SK-N-SH (cell line): Measurements from ENCODE around the gene CHST11. TPM values are rescaled to one million over a fixed set of nuclear protein-coding genes. Genes with fewer than 3 reads are reported as not detected.

ENCODE experiments used
- CTCF ChIA-PET: fragments of 300-600, 350-600 bp; formaldehyde crosslinking; extraction: SDS; loops from one replicate; lab custom pipeline; 2021; lab: Yijun Ruan, JAX
- POLR2A ChIA-PET: fragments of 350-600 bp; sonication (Branson Sonifier 250); formaldehyde crosslinking; extraction: SDS; loops from one replicate; lab custom pipeline; 2020; ENCODE audit warnings: antibody characterized with exemption, inconsistent platforms; lab: Yijun Ruan, JAX
- DNase-seq: peaks from one replicate; pipeline ENCODE4 v3.0.0; 2012
- H2AFZ ChIP-seq: fragments of 200-600 bp; sonication (generic); 2 replicates; pipeline ENCODE4 v1.8.1; 2016; ENCODE audit warnings: antibody characterized with exemption, mild to moderate bottlenecking, low read depth
- H3F3A ChIP-seq: fragments of 200-600 bp; sonication (generic); replicated peaks from 2 replicates; pipeline ENCODE3; 2016; ENCODE audit warnings: antibody characterized with exemption, mild to moderate bottlenecking; ENCODE audit not compliant: insufficient read depth
- H3K27ac ChIP-seq, 2 experiments: fragments of 200-500 bp in 1 of 2; fragments of 200-600 bp in 1 of 2; sonication (Bioruptor generic) in 1 of 2; sonication (generic), shearing (Covaris generic) in 1 of 2; 2 replicates each; pipeline versions ENCODE4 v1.5.1 to v1.6.1; 2014 to 2016; ENCODE audit warnings: low read depth in 2 of 2, inconsistent platforms in 1 of 2, low read length in 1 of 2, mild to moderate bottlenecking in 1 of 2, mixed read lengths in 1 of 2
- H3K27me3 ChIP-seq: fragments of 200-600 bp; sonication (generic), shearing (Covaris generic); 2 replicates; pipeline ENCODE4 v1.6.1; 2016; ENCODE audit warnings: mixed run types; ENCODE audit not compliant: insufficient read depth
- H3K36me3 ChIP-seq, 2 experiments: fragments of 200-500 bp in 1 of 2; fragments of 200-600 bp in 1 of 2; sonication (Bioruptor generic) in 1 of 2; sonication (generic) in 1 of 2; replicated peaks in 1 of 2; 2 replicates each; pipeline versions ENCODE3 to v1.5.1; 2014 to 2016; ENCODE audit warnings: low read length in 1 of 2, mild to moderate bottlenecking in 1 of 2; ENCODE audit not compliant: insufficient read depth in 2 of 2, control insufficient read depth in 1 of 2
- H3K4me1 ChIP-seq, 2 experiments: fragments of 200-500 bp in 1 of 2; fragments of 200-600 bp in 1 of 2; sonication (Bioruptor generic) in 1 of 2; sonication (generic), shearing (Covaris generic) in 1 of 2; 2 replicates each; pipeline versions ENCODE4 v1.5.1 to v1.6.1; 2014 to 2016; ENCODE audit warnings: low read depth in 1 of 2, low read length in 1 of 2, mixed run types in 1 of 2; ENCODE audit not compliant: insufficient read depth in 2 of 2, control insufficient read depth in 1 of 2
- H3K4me2 ChIP-seq: fragments of 200-600 bp; sonication (generic), shearing (Covaris generic); 2 replicates; pipeline ENCODE4 v1.6.1; 2017; ENCODE audit warnings: mixed run types
- H3K4me3 ChIP-seq, 2 experiments: fragments of 200-500 bp in 1 of 2; fragments of 200-600 bp in 1 of 2; sonication (Bioruptor generic) in 1 of 2; sonication (generic), shearing (Covaris generic) in 1 of 2; 2 replicates each; pipeline versions ENCODE4 v1.5.1 to v1.8.1; 2014 to 2016; ENCODE audit warnings: low read depth in 2 of 2, inconsistent platforms in 1 of 2, low read length in 1 of 2, mild to moderate bottlenecking in 1 of 2, mixed read lengths in 1 of 2, moderate library complexity in 1 of 2
- H3K79me2 ChIP-seq: fragments of 200-600 bp; sonication (generic); 2 replicates; pipeline ENCODE4 v1.8.1; 2017; ENCODE audit warnings: mild to moderate bottlenecking; ENCODE audit not compliant: insufficient read depth
- H3K9ac ChIP-seq: fragments of 200-600 bp; sonication (generic); 2 replicates; pipeline ENCODE4 v1.6.1; 2017; ENCODE audit warnings: mixed run types
- H3K9me2 ChIP-seq: fragments of 200-600 bp; sonication (generic); 2 replicates; pipeline ENCODE4 v1.6.1; 2017; ENCODE audit warnings: mixed run types
- H3K9me3 ChIP-seq: fragments of 200-600 bp; sonication (generic); 2 replicates; pipeline ENCODE4 v1.6.1; 2017; ENCODE audit warnings: mixed run types, mild to moderate bottlenecking, moderate library complexity
- H4K20me1 ChIP-seq: fragments of 200-600 bp; sonication (generic); 2 replicates; pipeline ENCODE4 v1.6.1; 2017; ENCODE audit warnings: mild to moderate bottlenecking, mixed run types; ENCODE audit not compliant: insufficient read depth
- CTCF ChIP-seq: fragments of 200-600 bp; sonication (generic); IDR thresholded peaks from 2 replicates; pipeline ENCODE4 v1.6.1; 2017; ENCODE audit warnings: antibody characterized with exemption, mild to moderate bottlenecking, moderate library complexity
- EP300 ChIP-seq, 2 experiments: IDR thresholded peaks; 2 replicates each; pipeline versions ENCODE4 v1.4.0 to v1.6.1; 2012; ENCODE audit warnings: borderline replicate concordance in 1 of 2, low read depth in 1 of 2, low read length in 1 of 2
- FOXJ3 ChIP-seq: sonication (generic); formaldehyde crosslinking; IDR thresholded peaks from 2 replicates; pipeline ENCODE4 v1.5.1; 2020; ENCODE audit warnings: mild to moderate bottlenecking, missing genetic modification reagents
- GATA2 ChIP-seq: sonication (generic); formaldehyde crosslinking; IDR thresholded peaks from 2 replicates; pipeline ENCODE4 v1.5.0; 2020; ENCODE audit warnings: mild to moderate bottlenecking, missing genetic modification reagents
- IRF3 ChIP-seq: fragments of 150-350 bp; IDR thresholded peaks from 2 replicates; pipeline ENCODE4 v1.6.1; 2016; ENCODE audit warnings: mild to moderate bottlenecking, low read depth, low read length
- MAX ChIP-seq: IDR thresholded peaks from 2 replicates; pipeline ENCODE4 v1.4.0; 2012; ENCODE audit warnings: low read depth
- NFIC ChIP-seq: IDR thresholded peaks from 2 replicates; pipeline ENCODE4 v1.4.0; 2012; ENCODE audit warnings: borderline replicate concordance
- NRF1 ChIP-seq: IDR thresholded peaks from 2 replicates; pipeline ENCODE4 v1.6.1; 2012; ENCODE audit warnings: low read depth, mild to moderate bottlenecking, low read length
- PBX3 ChIP-seq: IDR thresholded peaks from 2 replicates; pipeline ENCODE4; 2012
- POLR2AphosphoS5 ChIP-seq: IDR thresholded peaks from 2 replicates; pipeline ENCODE4 v1.6.1; 2012; ENCODE audit warnings: low read depth, low read length
- RAD21 ChIP-seq: IDR thresholded peaks from 2 replicates; pipeline ENCODE4 v1.6.1; 2012; ENCODE audit warnings: mild to moderate bottlenecking, low read length
- REST ChIP-seq: IDR thresholded peaks from 2 replicates; pipeline ENCODE4 v1.6.1; 2012; ENCODE audit warnings: mild to moderate bottlenecking, low read depth, low read length, moderate library complexity
- RFX5 ChIP-seq: IDR thresholded peaks from 2 replicates; pipeline ENCODE4 v1.6.1; 2012; ENCODE audit warnings: mild to moderate bottlenecking, improper control_type of control experiment, low read length
- SIN3A ChIP-seq: IDR thresholded peaks from 2 replicates; pipeline ENCODE4 v1.6.1; 2012; ENCODE audit warnings: low read depth, mild to moderate bottlenecking, low read length, moderate library complexity, borderline replicate concordance
- SMC3 ChIP-seq: IDR thresholded peaks from 2 replicates; pipeline ENCODE4 v1.6.1; 2012; ENCODE audit warnings: low read depth, low read length, improper control_type of control experiment
- TEAD4 ChIP-seq: IDR thresholded peaks from 2 replicates; pipeline ENCODE4 v1.4.0; 2012; ENCODE audit warnings: mild to moderate bottlenecking, borderline replicate concordance; ENCODE audit not compliant: insufficient read depth
- USF2 ChIP-seq: fragments of 150-350 bp; IDR thresholded peaks from 2 replicates; pipeline ENCODE4 v1.6.1; 2017; ENCODE audit warnings: antibody characterized with exemption, low read length, low read depth, borderline replicate concordance
- WGBS: methylation state at CpG from one replicate; pipeline ENCODE4 v1.1.6; 2017; ENCODE audit warnings: low lambda C conversion rate; 5-methylcytosine and 5-hydroxymethylcytosine counted together
- polyA plus RNA-seq, 3 experiments: library from polyadenylated mRNA; depleted of rRNA; stranded (reverse); fragments of >200 nt; gene quantifications; 2 replicates each; pipeline ENCODE4 v1.2.3, GENCODE V29; 2012

Gene CHST11
- polyA plus RNA-seq, 1 of the 3 experiments (the other 2 are of a cell fraction), result 18.6 TPM

- DNase-seq, result no peak
- Histone ChIP-seq H3K9me3 (no peaks in the 10 kb centered on the region), H3K9ac (no peak overlapping the region), H4K20me1 (no peaks in the 10 kb centered on the region), H3K79me2 (peaks cover 4% of the 10 kb centered on the region; the same call in 1 of the 2 replicates), H3K36me3 (no peaks in the 10 kb centered on the region), H3K4me1 (peaks cover 2 to 27% of the 10 kb centered on the region in 2 experiments; a peak in 3 of 4 replicates), H3K4me3 (no peak overlapping the region), H2AFZ (no peak overlapping the region), H3K27ac (no peak overlapping the region), H3F3A (peaks cover 26% of the 10 kb centered on the region), H3K4me2 (no peak overlapping the region), H3K27me3 (no peaks in the 10 kb centered on the region), H3K9me2 (no peaks in the 10 kb centered on the region)
- WGBS, result 100% methylated on average over 12 of the region's 12 CpGs
- TF ChIP-seq EP300 (IDR thresholded peaks at IDR 0.05; ENCODE audit: borderline replicate concordance in 1 of 2, low read depth in 1 of 2, low read length in 1 of 2) (no peak), SMC3 (no peak), IRF3 (no peak), NFIC (no peak), GATA2 (CRISPR knock-in tag) (no peak), RAD21 (no peak), MAX (no peak), USF2 (no peak), SIN3A (no peak), PBX3 (no peak), RFX5 (no peak), POLR2AphosphoS5 (no peak), TEAD4 (no peak), REST (no peak), FOXJ3 (CRISPR knock-in tag) (no peak), NRF1 (no peak), CTCF (no peak)
- ChIA-PET CTCF (interaction anchor here (0.8 to 1.1 kb wide), 2 partner anchors 35 to 194 kb away, joined by 3 to 4 read pairs; no protein-coding TSS in a partner anchor), POLR2A (no interaction called here)
Measured at GRCh38 chr12:104575442-104576186, 118.9 kb downstream of the CHST11 start.
